Measurements from ENCODE around the gene DCPS.

GRCh38 chr11:126297004-126297403, 6.9 kb upstream of the DCPS start:
- TF ChIP-seq POLR2A (IDR thresholded peaks at IDR 0.05): no peak
- TF ChIP-seq, protein P1, sequence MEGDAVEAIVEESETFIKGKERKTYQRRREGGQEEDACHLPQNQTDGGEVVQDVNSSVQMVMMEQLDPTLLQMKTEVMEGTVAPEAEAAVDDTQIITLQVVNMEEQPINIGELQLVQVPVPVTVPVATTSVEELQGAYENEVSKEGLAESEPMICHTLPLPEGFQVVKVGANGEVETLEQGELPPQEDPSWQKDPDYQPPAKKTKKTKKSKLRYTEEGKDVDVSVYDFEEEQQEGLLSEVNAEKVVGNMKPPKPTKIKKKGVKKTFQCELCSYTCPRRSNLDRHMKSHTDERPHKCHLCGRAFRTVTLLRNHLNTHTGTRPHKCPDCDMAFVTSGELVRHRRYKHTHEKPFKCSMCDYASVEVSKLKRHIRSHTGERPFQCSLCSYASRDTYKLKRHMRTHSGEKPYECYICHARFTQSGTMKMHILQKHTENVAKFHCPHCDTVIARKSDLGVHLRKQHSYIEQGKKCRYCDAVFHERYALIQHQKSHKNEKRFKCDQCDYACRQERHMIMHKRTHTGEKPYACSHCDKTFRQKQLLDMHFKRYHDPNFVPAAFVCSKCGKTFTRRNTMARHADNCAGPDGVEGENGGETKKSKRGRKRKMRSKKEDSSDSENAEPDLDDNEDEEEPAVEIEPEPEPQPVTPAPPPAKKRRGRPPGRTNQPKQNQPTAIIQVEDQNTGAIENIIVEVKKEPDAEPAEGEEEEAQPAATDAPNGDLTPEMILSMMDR (IDR thresholded peaks at IDR 0.05): no peak
- TF ChIP-seq POLR2AphosphoS5 (IDR thresholded peaks at IDR 0.05): no peak
